Endodermal cell (in vitro differentiated cells): ENCODE results near the gene IGFBP2. TPM values are rescaled to one million over a fixed set of nuclear protein-coding genes. Genes with fewer than 3 reads are reported as not detected.

Experiments used
- DNase-seq: peaks from one replicate; pipeline ENCODE4 v3.0.0-alpha.2; 2017
- H3K27ac ChIP-seq: 2 replicates; pipeline ENCODE4 v1.5.1; 2013; ENCODE audit warnings: mild to moderate bottlenecking, low read depth, low read length, moderate library complexity
- H3K27me3 ChIP-seq: 2 replicates; pipeline ENCODE4 v1.6.1; 2013; ENCODE audit warnings: mild to moderate bottlenecking, low read length, moderate library complexity; ENCODE audit not compliant: insufficient read depth, control insufficient read depth, poor library complexity, severe bottlenecking
- H3K36me3 ChIP-seq: 2 replicates; pipeline ENCODE4 v1.7.0; 2013; ENCODE audit warnings: mild to moderate bottlenecking, low read length, moderate library complexity; ENCODE audit not compliant: control insufficient read depth, insufficient read depth
- H3K4me1 ChIP-seq: one replicate; pipeline ENCODE4 v1.7.0; 2013; ENCODE audit warnings: low read length; ENCODE audit not compliant: control insufficient read depth, insufficient read depth
- H3K4me3 ChIP-seq: 2 replicates; pipeline ENCODE4 v1.5.1; 2013; ENCODE audit warnings: mild to moderate bottlenecking, low read length, moderate library complexity
- H3K9ac ChIP-seq: 2 replicates; pipeline ENCODE4 v1.6.1; 2013; ENCODE audit warnings: mild to moderate bottlenecking, low read length, moderate library complexity; ENCODE audit not compliant: poor library complexity, severe bottlenecking; ENCODE audit errors: extremely low read depth
- H3K9me3 ChIP-seq: 2 replicates; pipeline ENCODE4 v1.6.1; 2013; ENCODE audit warnings: mild to moderate bottlenecking, low read length, moderate library complexity; ENCODE audit not compliant: control insufficient read depth
- H3K27ac Mint-ChIP-seq: 2 replicates; pipeline ENCODE4 v1.8.0; 2020; ENCODE audit warnings: mixed read lengths
- H3K27me3 Mint-ChIP-seq: 2 replicates; pipeline ENCODE4 v1.8.0; 2021; ENCODE audit warnings: mild to moderate bottlenecking, mixed read lengths; ENCODE audit not compliant: insufficient read depth
- H3K36me3 Mint-ChIP-seq: 2 replicates; pipeline ENCODE4 v1.8.0; 2020; ENCODE audit warnings: low read depth, mixed read lengths
- H3K4me1 Mint-ChIP-seq: 2 replicates; pipeline ENCODE4 v1.8.0; 2020; ENCODE audit warnings: mixed read lengths
- H3K4me3 Mint-ChIP-seq: 2 replicates; pipeline ENCODE4 v1.8.0; 2020; ENCODE audit warnings: mild to moderate bottlenecking, moderate library complexity, mixed read lengths
- H3K9me3 Mint-ChIP-seq: 2 replicates; pipeline ENCODE4 v1.8.0; 2020; ENCODE audit warnings: mild to moderate bottlenecking, mixed read lengths
- CTCF ChIP-seq: fragments of 200-600 bp; sonication (generic); conservative IDR thresholded peaks from 2 replicates; pipeline ENCODE4 v1.5.0; 2021; ENCODE audit warnings: antibody characterized with exemption, mild to moderate bottlenecking
- WGBS, 2 experiments: methylation state at CpG; one replicate each; pipeline versions ENCODE4 v1.1.5 to v1.1.7; 2013; ENCODE audit warnings: missing lambda C conversion rate in 2 of 2, mixed read lengths in 1 of 2; ENCODE audit not compliant: insufficient coverage in 1 of 2, insufficient read length in 1 of 2; 5-methylcytosine and 5-hydroxymethylcytosine counted together
- total RNA-seq, 2 donors: library from RNA; stranded (reverse); fragmentation: NEBNext Ultra II Directional in 1 of 2; extraction: Animal tissue kit (Norgen Biotek cat#: 25700) in 1 of 2; gene quantifications; 2 replicates in 1 of 2; 3 replicates in 1 of 2; pipeline ENCODE4 v1.2.1, GENCODE V29; 2021

IGFBP2 gene
- total RNA-seq, 2 donors from 2014 or later = 80.8 to 313 TPM

DNA sequence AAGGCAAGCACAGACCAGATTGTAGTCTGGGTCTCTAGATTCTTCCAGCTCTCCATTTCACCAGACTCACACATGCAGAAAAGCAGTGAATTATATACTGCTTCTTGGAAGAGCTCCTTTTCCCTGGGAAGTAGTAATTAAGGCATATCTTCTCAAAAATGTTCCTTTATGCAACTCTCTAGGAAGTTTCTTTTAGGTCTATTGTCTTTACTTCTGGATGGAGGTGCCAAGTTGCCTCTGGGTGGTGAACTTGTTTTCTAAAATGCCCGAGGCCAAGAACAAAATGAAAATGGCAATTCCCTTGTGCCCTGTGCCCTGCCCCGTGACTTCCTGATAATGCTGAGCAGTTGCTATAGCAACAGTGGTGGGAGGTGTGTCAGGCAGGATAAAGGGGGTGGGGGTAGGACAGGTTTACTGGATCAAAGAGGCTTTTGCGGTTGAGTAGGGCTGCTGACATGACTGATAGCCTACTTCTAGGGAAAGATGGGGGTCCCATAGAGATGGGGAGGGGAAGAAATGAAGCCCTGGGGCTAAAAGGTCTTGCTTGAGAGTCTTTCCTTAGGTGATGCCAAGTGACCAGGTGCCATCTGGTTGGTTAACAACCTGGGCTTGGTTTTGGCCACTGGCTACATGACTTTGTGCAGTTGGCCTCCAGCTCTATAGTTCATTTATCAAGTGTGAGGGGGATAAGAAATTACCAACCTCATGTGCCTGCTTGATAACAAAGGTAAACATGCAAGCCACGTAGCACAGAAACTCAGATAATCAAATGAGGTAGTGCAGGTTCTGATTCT lies 11.8 kb downstream of the IGFBP2 start:
- DNase-seq = no peak
- Histone ChIP-seq H3K4me1 (peaks cover 11% of the 10 kb centered on the region), H3K27me3 (no peaks in the 10 kb centered on the region), H3K27ac (peak overlapping the region; percentile 19), H3K9ac (no peak overlapping the region), H3K4me3 (no peak overlapping the region), H3K9me3 (no peaks in the 10 kb centered on the region), H3K36me3 (peaks cover 14% of the 10 kb centered on the region)
- Mint-ChIP-seq H3K4me1 (peaks cover 32% of the 10 kb centered on the region), H3K4me3 (no peak overlapping the region), H3K27me3 (no peaks in the 10 kb centered on the region), H3K36me3 (peaks cover 15% of the 10 kb centered on the region), H3K9me3 (peaks cover 3% of the 10 kb centered on the region), H3K27ac (no peak overlapping the region)
- WGBS, 2 experiments = 84 to 100% methylated on average over 1 to 4 of the region's 4 CpGs
- TF ChIP-seq CTCF = no peak

- Histone ChIP-seq H3K27me3 (no peaks in the 10 kb centered on the region), H3K4me1 (peaks cover 12% of the 10 kb centered on the region), H3K27ac (no peak overlapping the region), H3K9ac (no peak overlapping the region), H3K4me3 (no peak overlapping the region), H3K9me3 (no peaks in the 10 kb centered on the region), H3K36me3 (peaks cover 11% of the 10 kb centered on the region)
- Mint-ChIP-seq H3K36me3 (peaks cover 15% of the 10 kb centered on the region), H3K4me3 (no peak overlapping the region), H3K27me3 (no peaks in the 10 kb centered on the region), H3K9me3 (peaks cover 3% of the 10 kb centered on the region), H3K4me1 (peaks cover 35% of the 10 kb centered on the region), H3K27ac (no peak overlapping the region)
- TF ChIP-seq CTCF = no peak
- 89 to 100% methylated on average over 2 to 3 of the region's 3 CpGs for WGBS, 2 experiments
- DNase-seq = no peak
Measured at GRCh38 chr2:216645636-216645950, 12.4 kb downstream of the IGFBP2 start.

GRCh38 chr2:216646116-216646515 lies 12.9 kb downstream of the IGFBP2 start:
- no peak overlapping the region for H3K27ac ChIP-seq
- peaks cover 12% of the 10 kb centered on the region for H3K4me1 ChIP-seq
- no peaks in the 10 kb centered on the region for H3K9me3 ChIP-seq
- no peaks in the 10 kb centered on the region for H3K27me3 Mint-ChIP-seq
- no peaks in the 10 kb centered on the region for H3K27me3 ChIP-seq
- H3K9me3 Mint-ChIP-seq = peaks cover 3% of the 10 kb centered on the region
- no peak for TF ChIP-seq CTCF
- no peak overlapping the region for H3K4me3 Mint-ChIP-seq
- H3K4me1 Mint-ChIP-seq = peaks cover 37% of the 10 kb centered on the region
- H3K36me3 ChIP-seq = peaks cover 5% of the 10 kb centered on the region
- no peak overlapping the region for H3K9ac ChIP-seq
- no peak overlapping the region for H3K27ac Mint-ChIP-seq
- H3K4me3 ChIP-seq = no peak overlapping the region
- peaks cover 17% of the 10 kb centered on the region for H3K36me3 Mint-ChIP-seq
- 93% methylated on average over 3 of the region's 3 CpGs; no CpG with 5 or more reads in 1 of the 2 experiments for WGBS, 2 experiments
- no peak for DNase-seq
